CD14-positive monocyte (primary cell): ENCODE results near the gene RAB11A. TPM values are rescaled to one million over a fixed set of nuclear protein-coding genes. Genes with fewer than 3 reads are reported as not detected.

Experiments used
- DNase-seq, 3 donors: peaks; one replicate each; pipeline ENCODE4 v3.0.0-alpha.2; 2011 to 2022
- H2AFZ ChIP-seq: 2 replicates; pipeline ENCODE4 v1.6.0; 2012; ENCODE audit warnings: mild to moderate bottlenecking, low read depth, low read length, inconsistent platforms; ENCODE audit not compliant: insufficient read depth, poor library complexity, severe bottlenecking
- H3K27ac ChIP-seq, 2 donors: 1 replicate in 1 of 2; 2 replicates in 1 of 2; pipeline ENCODE4 v1.5.1; 2012 to 2013; ENCODE audit warnings: low read length in 2 of 2, control low read depth in 1 of 2, inconsistent platforms in 1 of 2, low read depth in 1 of 2, mild to moderate bottlenecking in 1 of 2
- H3K27me3 ChIP-seq, 2 donors: one replicate each; pipeline versions ENCODE4 v1.6.0 to v1.6.1; 2011 to 2013; ENCODE audit warnings: low read length in 2 of 2; ENCODE audit not compliant: control insufficient read depth in 2 of 2, insufficient read depth in 2 of 2
- H3K36me3 ChIP-seq, 2 donors: replicated peaks in 1 of 2; 1 replicate in 1 of 2; 2 replicates in 1 of 2; pipeline versions ENCODE4 v1.5.1 to v1.6.1; 2012 to 2013; ENCODE audit warnings: low read length in 2 of 2, control low read depth in 1 of 2, inconsistent platforms in 1 of 2, mild to moderate bottlenecking in 1 of 2; ENCODE audit not compliant: insufficient read depth in 2 of 2, control insufficient read depth in 1 of 2
- H3K4me1 ChIP-seq, 2 donors: 1 replicate in 1 of 2; 2 replicates in 1 of 2; pipeline versions ENCODE4 v1.5.1 to v1.6.1; 2012 to 2013; ENCODE audit warnings: low read length in 2 of 2, control low read depth in 1 of 2, inconsistent platforms in 1 of 2, mild to moderate bottlenecking in 1 of 2, moderate library complexity in 1 of 2; ENCODE audit not compliant: insufficient read depth in 2 of 2, control insufficient read depth in 1 of 2
- H3K4me2 ChIP-seq: replicated peaks from 2 replicates; pipeline ENCODE3; 2012; ENCODE audit warnings: low read length, moderate library complexity, mild to moderate bottlenecking; ENCODE audit not compliant: poor library complexity, severe bottlenecking; ENCODE audit errors: extremely low read depth
- H3K4me3 ChIP-seq, 3 experiments: fragments of 200-600 bp in 1 of 3; sonication (generic) in 1 of 3; replicated peaks in 1 of 3; 1 replicate in 2 of 3; 2 replicates in 1 of 3; pipeline ENCODE4 v1.5.1; 2011 to 2013; ENCODE audit warnings: low read length in 3 of 3, mild to moderate bottlenecking in 3 of 3, control low read depth in 2 of 3, low read depth in 2 of 3, inconsistent platforms in 1 of 3, moderate library complexity in 1 of 3
- H3K79me2 ChIP-seq: 2 replicates; pipeline ENCODE4 v1.6.0; 2012; ENCODE audit warnings: mild to moderate bottlenecking, control low read depth, inconsistent platforms, low read length, moderate library complexity; ENCODE audit not compliant: insufficient read depth
- H3K9ac ChIP-seq: 2 replicates; pipeline ENCODE4 v1.6.0; 2017; ENCODE audit warnings: low read length, mild to moderate bottlenecking; ENCODE audit not compliant: insufficient read depth, poor library complexity, severe bottlenecking
- H3K9me3 ChIP-seq, 2 donors: replicated peaks in 1 of 2; 1 replicate in 1 of 2; 2 replicates in 1 of 2; pipeline versions ENCODE4 v1.5.1 to v1.6.1; 2012 to 2013; ENCODE audit warnings: low read length in 2 of 2, control low read depth in 1 of 2; ENCODE audit not compliant: control insufficient read depth in 1 of 2, insufficient read depth in 1 of 2
- H4K20me1 ChIP-seq: 2 replicates; pipeline ENCODE4 v1.6.0; 2012; ENCODE audit warnings: mild to moderate bottlenecking, low read length, control low read depth, moderate library complexity; ENCODE audit not compliant: insufficient read depth
- H3K27ac Mint-ChIP-seq, 7 donors: one replicate each; pipeline ENCODE4 v1.8.0; 2020; ENCODE audit warnings: mild to moderate bottlenecking in 7 of 7, mixed read lengths in 7 of 7, moderate library complexity in 6 of 7, inconsistent platforms in 2 of 7
- H3K27me3 Mint-ChIP-seq, 3 donors: one replicate each; pipeline ENCODE4 v1.8.0; 2021 to 2022; ENCODE audit warnings: low read depth in 3 of 3, mild to moderate bottlenecking in 3 of 3, mixed read lengths in 3 of 3, moderate library complexity in 3 of 3, inconsistent platforms in 1 of 3
- H3K36me3 Mint-ChIP-seq, 2 donors: one replicate each; pipeline ENCODE4 v1.8.0; 2020; ENCODE audit warnings: mixed read lengths in 2 of 2, inconsistent platforms in 1 of 2, mild to moderate bottlenecking in 1 of 2
- H3K4me1 Mint-ChIP-seq: one replicate; pipeline ENCODE4 v1.8.0; 2020; ENCODE audit warnings: mild to moderate bottlenecking, mixed read lengths
- H3K4me3 Mint-ChIP-seq, 2 donors: one replicate each; pipeline ENCODE4 v1.8.0; 2020; ENCODE audit warnings: mild to moderate bottlenecking in 2 of 2, mixed read lengths in 2 of 2, moderate library complexity in 1 of 2
- H3K9me3 Mint-ChIP-seq, 7 donors: one replicate each; pipeline ENCODE4 v1.8.0; 2020 to 2022; ENCODE audit warnings: mixed read lengths in 7 of 7, mild to moderate bottlenecking in 6 of 7, moderate library complexity in 6 of 7, inconsistent platforms in 2 of 7
- WGBS: methylation state at CpG from one replicate; pipeline ENCODE4 v1.1.5; 2013; ENCODE audit warnings: missing lambda C conversion rate; ENCODE audit not compliant: insufficient coverage; 5-methylcytosine and 5-hydroxymethylcytosine counted together
- intact Hi-C, 2 donors: fragments of 100-400 bp; cut with micrococcal nuclease; formaldehyde crosslinking; loops; one replicate each; pipeline versions ENCODE4 v1.15.0 to v1.15.1; 2023
- polyA plus RNA-seq, 3 donors: library from polyadenylated mRNA; depleted of rRNA in 1 of 3; unstranded in 2 of 3; stranded (reverse) in 1 of 3; fragments of 300-500 nt in 2 of 3; fragments of >200 nt in 1 of 3; fragmentation: Illumina TruSeq in 2 of 3; gene quantifications; 1 replicate in 2 of 3; 2 replicates in 1 of 3; pipeline ENCODE4 v1.2.3, GENCODE V29; 2012 to 2021
- TF ChIP-seq, protein P1 (sequence below): fragments of 200-600 bp; IDR thresholded peaks from one replicate; pipeline ENCODE4 v1.8.0; 2022; ENCODE audit warnings: antibody characterized with exemption, mild to moderate bottlenecking

RAB11A gene
- polyA plus RNA-seq, 3 donors = 180 to 310 (median 300) TPM

DNA sequence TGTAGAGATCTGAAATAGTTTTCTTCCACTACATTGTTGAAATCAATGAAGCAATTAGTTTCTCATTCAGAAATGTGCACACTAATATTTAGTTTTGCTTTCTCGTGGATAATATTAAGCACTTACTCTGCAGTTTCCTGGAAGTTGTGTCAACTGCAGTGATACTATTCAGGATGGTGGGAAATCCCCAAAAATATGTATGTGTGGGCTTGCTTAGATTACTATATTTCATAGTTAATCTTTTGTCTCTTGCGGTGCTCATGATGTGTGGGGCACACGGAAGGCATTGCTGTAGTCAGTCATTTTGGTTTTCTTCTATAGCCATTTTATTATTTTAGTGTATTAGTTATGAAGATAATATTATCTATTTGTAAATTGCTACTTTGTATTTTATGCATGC lies 19.7 kb downstream of the RAB11A start:
- intact Hi-C loops = no loop called here
- Histone ChIP-seq H2AFZ (no peak overlapping the region), H3K27me3 (no peaks in the 10 kb centered on the region), H3K9me3 (no peaks in the 10 kb centered on the region), H3K79me2 (no peaks in the 10 kb centered on the region), H3K4me1 (no peaks in the 10 kb centered on the region), H3K9ac (no peak overlapping the region), H3K36me3 (peaks cover 78 to 94% of the 10 kb centered on the region in 2 donors), H3K4me2 (no peak overlapping the region), H3K4me3 (no peak overlapping the region), H4K20me1 (peaks cover 31% of the 10 kb centered on the region), H3K27ac (no peak overlapping the region)
- Mint-ChIP-seq H3K27me3 (peaks cover 0 to 1% (median 0%) of the 10 kb centered on the region in 3 donors), H3K4me3 (no peak overlapping the region), H3K9me3 (no peaks in the 10 kb centered on the region), H3K4me1 (peaks cover 6% of the 10 kb centered on the region), H3K27ac (no peak overlapping the region), H3K36me3 (peaks cover 65 to 76% of the 10 kb centered on the region in 2 donors)
- no peak for DNase-seq
- TF ChIP-seq, protein P1, sequence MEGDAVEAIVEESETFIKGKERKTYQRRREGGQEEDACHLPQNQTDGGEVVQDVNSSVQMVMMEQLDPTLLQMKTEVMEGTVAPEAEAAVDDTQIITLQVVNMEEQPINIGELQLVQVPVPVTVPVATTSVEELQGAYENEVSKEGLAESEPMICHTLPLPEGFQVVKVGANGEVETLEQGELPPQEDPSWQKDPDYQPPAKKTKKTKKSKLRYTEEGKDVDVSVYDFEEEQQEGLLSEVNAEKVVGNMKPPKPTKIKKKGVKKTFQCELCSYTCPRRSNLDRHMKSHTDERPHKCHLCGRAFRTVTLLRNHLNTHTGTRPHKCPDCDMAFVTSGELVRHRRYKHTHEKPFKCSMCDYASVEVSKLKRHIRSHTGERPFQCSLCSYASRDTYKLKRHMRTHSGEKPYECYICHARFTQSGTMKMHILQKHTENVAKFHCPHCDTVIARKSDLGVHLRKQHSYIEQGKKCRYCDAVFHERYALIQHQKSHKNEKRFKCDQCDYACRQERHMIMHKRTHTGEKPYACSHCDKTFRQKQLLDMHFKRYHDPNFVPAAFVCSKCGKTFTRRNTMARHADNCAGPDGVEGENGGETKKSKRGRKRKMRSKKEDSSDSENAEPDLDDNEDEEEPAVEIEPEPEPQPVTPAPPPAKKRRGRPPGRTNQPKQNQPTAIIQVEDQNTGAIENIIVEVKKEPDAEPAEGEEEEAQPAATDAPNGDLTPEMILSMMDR = no peak
- WGBS = no CpG with 5 or more reads among the region's 3 CpGs

DNA sequence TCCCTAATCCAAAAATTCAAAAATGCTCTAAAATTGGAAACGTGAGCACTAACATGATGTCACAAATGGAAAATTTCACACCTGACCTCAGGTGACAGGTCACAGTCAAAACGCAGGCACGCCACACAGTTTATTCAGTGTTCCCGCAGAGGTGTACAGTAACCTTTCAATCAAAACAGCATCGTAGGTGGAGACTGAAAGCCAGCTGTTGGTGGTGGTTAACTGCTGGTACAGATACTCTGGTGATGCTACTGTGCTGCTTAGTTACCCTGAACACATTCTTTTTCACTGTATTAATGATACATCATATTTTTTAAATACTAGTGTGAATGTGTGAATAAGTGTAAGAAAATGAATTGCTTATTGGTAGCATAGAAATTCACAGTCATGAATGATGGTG lies 23.8 kb downstream of the RAB11A start:
- WGBS = 93% methylated on average over 4 of the region's 5 CpGs
- Histone ChIP-seq H4K20me1 (peaks cover 22% of the 10 kb centered on the region), H3K4me1 (peaks cover 9 to 11% of the 10 kb centered on the region in 2 donors), H3K27me3 (no peaks in the 10 kb centered on the region), H3K36me3 (peaks cover 53 to 73% of the 10 kb centered on the region in 2 donors), H3K79me2 (no peaks in the 10 kb centered on the region), H3K9me3 (no peaks in the 10 kb centered on the region), H3K9ac (no peak overlapping the region), H2AFZ (no peak overlapping the region), H3K4me2 (no peak overlapping the region), H3K4me3 (no peak overlapping the region), H3K27ac (no peak overlapping the region)
- intact Hi-C loops = no loop called here
- peaks cover 51 to 64% of the 10 kb centered on the region in 2 donors for H3K36me3 Mint-ChIP-seq
- H3K27ac Mint-ChIP-seq = peak overlapping the region in 2 of 7 donors; percentile 28 to 33
- H3K27me3 Mint-ChIP-seq = peaks cover 0 to 1% (median 0%) of the 10 kb centered on the region in 3 donors
- no peak for DNase-seq
- H3K4me1 Mint-ChIP-seq = peaks cover 10% of the 10 kb centered on the region
- no peak overlapping the region for H3K4me3 Mint-ChIP-seq
- TF ChIP-seq, protein P1 = no peak
- no peaks in the 10 kb centered on the region for H3K9me3 Mint-ChIP-seq
